ENCODE measurements around the gene EYA4.

Gene EYA4, protein sequence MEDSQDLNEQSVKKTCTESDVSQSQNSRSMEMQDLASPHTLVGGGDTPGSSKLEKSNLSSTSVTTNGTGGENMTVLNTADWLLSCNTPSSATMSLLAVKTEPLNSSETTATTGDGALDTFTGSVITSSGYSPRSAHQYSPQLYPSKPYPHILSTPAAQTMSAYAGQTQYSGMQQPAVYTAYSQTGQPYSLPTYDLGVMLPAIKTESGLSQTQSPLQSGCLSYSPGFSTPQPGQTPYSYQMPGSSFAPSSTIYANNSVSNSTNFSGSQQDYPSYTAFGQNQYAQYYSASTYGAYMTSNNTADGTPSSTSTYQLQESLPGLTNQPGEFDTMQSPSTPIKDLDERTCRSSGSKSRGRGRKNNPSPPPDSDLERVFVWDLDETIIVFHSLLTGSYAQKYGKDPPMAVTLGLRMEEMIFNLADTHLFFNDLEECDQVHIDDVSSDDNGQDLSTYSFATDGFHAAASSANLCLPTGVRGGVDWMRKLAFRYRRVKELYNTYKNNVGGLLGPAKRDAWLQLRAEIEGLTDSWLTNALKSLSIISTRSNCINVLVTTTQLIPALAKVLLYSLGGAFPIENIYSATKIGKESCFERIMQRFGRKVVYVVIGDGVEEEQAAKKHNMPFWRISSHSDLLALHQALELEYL

DNA sequence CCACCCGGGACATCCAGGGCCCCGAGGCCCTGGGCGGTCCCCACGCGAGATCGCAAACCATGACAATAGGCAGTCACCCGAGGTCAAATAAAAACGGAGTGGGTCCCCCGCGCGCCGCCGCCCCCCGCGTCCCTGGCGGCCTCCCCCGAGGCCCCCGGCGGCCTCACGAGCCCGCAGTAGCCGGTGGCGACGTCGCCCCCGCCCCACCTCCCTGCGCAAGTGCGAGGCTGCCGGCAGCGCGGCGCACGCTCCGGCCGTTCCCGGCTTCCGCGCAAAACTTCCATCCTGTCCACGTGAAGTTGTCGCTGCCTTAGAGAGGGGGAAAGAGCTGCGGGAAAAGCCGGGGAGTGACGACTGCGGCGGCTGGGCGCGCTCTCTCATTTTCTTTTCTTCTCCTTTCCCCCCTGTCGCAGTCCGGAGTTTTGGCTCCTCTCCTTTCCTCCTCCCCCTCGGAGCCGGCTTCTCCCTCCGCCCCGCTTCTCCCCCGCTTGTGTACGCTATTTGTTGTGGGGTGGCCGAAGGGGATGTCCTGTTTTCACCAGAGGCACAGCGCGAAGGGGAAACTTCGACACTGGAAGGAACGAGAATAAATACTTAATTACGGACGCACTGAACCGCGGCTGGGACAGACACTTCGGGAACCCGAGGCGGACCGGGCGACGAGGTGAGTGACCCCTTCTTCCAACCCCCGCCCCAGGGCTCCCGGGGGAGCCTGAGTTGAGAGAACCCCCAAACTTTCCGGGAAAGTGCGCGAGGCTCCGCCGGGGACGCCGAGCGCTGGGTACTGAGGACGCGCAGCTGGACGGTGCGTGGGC lies at the start of gene EYA4:
Gene EYA4, plus strand, starts transcription at position 272 of the 815 bp plus-strand sequence. CDS start 33,424 bp downstream, outside the sequence.
- peak; percentile 52 for DNase-seq (ENCODE audit: low read depth)

DNA sequence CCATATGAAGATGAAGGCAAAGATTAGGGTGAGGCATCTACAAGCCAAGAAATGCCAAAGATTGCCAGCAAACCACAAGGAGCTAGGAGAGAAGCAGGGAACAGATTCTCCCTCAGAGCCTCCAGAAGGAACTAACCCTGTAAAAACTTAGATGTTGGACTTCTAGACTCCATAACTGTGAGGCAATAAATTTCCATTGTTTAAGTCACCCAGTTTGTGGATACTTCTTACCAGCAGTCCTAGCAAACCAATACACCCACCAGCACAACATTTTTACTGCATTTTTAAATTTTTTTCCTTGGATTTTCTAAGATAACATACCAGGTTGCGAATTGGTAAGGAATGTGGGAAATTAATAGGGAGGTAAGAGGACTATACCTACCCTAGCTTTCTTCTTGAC lies 47.8 kb upstream of the EYA4 start:
- no peak for DNase-seq (ENCODE audit: low read depth)

DNA sequence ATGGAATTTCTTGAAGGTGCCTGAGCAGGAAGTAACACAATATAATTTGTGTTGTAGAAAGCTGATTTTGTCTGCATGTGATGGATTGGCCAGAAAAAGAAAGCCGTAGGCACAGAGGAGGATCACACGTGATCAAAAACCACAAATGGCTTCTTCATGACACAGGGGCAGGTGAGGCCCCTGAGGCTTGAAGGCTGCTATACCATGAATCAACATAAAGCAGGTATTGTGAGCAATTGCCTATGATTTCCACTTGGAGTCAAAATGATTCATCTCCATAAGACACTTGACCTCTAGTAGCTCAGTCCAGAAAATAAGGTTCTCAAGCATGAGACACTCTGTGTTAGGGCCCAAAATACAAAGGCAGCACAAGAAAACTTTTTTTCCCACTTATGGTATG lies 42.4 kb upstream of the EYA4 start:
- DNase-seq (ENCODE audit: low read depth) = peak; percentile 45

DNA sequence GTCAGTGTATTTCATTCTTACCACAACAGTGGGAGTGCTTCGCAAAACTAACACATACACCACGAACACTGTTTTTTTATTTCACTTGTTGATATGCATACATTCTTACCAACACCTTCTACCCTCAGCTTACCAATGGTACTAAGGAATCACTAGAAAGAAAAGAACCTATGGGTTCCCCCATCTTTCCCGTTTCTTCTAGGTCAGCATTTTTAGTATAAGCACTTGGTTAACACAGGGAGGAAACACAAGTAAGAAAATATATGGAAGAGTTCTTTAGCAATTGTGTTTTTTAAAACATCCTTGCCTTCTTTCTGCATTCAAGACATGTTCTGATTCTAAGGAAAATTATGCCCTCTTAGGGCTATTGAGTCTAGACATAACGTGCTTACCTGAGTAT lies 39.9 kb upstream of the EYA4 start:
- no peak for DNase-seq (ENCODE audit: low read depth)

DNA sequence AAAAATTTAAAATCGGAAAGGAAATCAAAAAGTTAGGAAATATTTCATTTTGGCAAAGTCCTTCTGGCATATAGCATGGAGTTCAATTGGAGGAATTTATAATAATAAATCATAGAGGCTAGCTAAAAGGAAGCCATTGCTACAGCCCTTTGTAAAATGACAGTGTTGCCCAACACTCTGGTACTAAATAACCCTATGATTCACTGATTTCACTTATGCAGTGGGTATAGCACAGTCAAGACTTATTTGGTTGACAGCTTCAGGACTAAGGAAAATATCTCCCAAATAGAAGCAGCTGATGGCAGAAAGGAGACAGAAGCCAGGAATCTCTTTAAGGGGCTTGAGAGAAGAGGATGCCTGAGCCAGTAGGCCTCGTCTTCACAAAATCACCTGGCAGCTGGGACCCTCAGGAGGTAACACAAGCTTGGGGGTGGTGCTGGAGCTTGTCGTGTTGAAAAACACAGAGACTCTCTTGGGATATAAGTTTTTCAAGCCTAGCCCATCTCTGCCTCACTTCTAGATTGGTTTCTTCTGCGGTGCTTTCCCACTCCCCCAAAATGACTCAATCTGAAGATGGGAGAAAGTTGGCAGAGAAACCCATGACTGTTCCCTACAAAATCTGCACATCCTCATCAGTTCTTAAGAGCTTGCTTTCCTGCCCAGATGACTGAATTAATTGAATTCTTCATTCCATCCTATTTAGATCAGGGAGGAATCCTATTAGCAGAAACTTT lies 38.4 kb upstream of the EYA4 start:
- DNase-seq (ENCODE audit: low read depth) = peak; percentile 36

DNA sequence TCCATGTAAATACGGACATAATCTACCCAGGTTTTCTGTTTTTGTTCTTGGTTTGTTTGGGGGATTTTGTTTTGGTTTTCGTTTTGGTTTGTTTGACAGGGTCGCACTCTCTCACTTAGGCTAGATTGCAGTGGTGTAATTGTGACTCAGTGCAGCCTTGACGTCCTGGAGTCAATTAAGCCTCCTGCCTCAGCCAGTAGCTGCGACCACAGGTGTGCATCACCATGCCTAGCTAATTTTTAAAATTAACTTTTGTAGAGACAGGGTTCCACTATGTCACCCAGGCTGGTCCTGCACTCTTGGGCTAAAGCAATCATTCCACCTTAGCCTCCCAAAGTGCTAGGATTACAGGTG lies 37.8 kb upstream of the EYA4 start:
- DNase-seq (ENCODE audit: low read depth) = peak; percentile 6

DNA sequence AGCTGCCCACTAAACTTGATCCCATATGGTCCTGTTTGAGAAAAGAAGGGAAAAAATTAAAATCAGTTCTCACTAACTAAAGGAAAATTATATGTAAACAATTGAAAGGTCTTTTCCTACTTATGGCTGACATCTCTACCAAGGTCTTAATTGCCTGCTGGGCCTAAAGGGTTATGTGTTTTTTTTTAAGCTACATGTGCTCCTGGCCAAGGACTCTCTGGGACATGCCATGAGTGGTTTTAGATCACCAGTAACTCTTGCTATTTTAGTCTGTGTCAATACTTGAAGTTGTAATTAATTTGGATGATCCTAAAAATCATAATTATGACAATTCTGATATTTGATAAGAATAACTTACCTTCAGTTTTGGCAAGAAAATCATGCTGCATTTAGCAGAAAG lies 35.9 kb upstream of the EYA4 start:
- no peak for DNase-seq (ENCODE audit: low read depth)

DNA sequence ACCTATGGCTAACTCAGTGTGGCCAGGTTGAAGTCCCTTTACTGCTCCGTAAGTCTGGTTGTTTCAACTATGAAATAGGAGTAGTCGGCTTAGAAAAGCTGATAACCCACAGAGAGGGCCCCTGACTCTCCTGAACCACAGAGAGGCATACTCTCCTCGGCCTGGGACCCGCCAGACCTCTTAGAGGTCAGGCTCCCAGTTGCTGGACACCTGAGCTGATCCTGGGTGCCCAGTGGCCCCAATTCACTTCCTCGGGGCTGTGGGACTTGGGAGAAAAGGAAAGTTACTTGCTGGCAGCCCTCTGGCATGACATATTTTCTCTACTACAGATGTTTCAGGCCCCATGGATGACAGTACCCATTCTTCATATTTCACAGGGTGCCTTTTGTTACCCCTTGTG lies 34.2 kb upstream of the EYA4 start:
- no peak for DNase-seq (ENCODE audit: low read depth)

DNA sequence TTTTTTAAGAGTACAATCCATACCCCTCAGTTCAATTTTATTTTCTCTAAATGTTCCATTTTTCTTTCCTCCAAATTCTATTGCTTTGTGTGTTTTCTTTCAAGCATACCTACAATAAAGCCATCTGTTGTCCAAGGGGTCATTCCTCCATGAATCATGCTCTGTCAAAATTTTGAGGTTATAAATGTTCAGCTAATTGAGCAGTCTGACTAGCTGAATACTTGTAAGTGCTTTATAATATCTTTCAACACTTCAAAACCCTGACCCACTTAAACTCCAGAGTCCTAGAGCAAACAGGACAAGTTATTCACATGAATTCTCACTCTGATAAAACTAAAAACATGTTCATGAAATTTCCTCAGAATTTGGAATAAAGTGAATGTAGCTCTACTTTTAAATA lies 33.4 kb upstream of the EYA4 start:
- no peak for DNase-seq (ENCODE audit: low read depth)

DNA sequence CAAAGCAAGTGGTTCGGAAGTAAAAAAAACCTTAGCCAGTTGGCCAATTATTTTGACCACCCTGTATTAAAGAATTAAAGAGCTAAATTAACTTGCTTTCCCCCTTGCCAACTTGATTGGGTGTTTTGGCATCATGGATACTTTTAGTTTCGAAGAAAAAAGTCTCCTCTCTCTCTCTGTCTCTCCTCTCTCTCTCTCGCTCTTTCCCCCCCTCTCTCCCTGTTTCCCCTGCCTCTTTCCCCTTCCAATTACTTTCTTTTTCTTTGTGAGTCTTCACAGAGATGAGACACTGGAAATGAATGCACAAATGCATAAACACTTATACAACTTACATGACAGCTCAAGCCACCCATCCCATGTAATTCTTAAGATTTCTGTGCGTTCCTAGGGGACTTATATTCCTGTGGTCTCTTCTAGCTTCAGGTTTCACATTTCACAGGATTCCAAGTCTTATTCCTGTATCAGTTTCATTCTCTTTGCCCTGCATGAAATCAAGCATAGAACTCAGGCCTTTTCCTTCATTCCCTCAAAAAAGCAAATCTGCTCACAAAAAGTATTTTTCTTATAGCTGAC lies 32.9 kb upstream of the EYA4 start:
- DNase-seq (ENCODE audit: low read depth) = peak; percentile 10

DNA sequence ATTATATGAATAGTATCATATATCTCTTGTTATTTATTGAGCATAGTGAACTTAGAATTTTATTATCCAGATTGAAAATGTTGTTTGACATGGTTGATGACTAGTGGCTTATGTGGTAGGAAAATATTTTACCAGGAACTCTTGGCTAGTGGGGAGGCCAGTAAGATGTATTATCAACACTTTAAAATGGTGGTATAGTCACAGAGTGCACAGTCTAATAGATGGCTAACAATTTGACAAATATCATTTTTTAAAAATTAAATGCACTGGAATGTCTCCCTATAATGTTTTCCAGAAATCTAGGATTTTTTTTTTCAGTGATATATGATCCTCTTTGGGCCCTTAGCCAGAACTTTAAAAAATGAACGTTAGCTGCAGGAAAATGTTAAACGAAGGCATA lies 26.9 kb upstream of the EYA4 start:
- no peak for DNase-seq (ENCODE audit: low read depth)

DNA sequence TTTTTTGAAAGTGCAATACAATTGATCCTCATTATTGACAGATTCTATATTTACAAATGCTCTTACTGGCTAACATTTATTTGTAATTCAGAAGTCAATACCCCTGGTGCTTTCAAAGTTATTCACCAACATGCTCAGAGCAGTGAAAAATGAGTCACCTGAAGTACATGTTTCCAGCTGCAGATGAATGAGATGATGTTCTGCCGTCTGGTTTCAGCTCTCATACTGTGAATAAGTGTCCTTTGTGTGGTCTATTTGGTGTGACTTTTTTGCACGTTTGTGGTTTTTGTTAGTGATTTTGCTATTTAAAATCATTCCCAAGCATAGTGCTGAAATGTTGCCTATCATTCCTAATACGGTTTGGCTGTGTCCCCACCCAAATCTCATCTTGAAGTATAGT lies 22.3 kb upstream of the EYA4 start:
- no peak for DNase-seq (ENCODE audit: low read depth)

DNA sequence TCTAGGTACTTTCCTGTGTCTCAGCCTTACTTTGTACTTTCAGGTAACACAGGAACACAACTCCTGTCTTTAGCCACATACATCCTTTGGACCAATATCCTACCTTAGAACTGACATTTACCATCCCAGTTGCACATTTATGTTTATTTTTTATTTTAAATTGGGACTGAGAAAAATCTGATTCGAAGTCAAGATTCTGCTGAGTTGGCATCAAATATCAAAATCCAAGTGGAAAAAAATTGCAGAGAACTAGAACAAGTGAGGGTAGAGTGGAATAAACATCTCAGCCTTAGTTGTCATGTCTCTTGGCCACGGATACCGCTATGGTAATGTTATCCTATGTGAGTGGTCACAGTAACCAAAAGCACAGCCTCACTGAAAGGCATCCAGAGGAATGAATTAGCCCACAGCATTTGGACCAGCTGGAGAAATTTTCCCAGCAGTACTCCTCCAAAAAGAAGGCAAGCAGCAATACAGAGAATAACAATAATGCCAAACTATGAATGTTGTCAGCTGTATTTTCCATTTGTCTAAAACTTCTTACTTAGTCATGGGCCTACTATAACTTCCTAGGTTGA lies 17.6 kb upstream of the EYA4 start:
- DNase-seq (ENCODE audit: low read depth) = no peak

DNA sequence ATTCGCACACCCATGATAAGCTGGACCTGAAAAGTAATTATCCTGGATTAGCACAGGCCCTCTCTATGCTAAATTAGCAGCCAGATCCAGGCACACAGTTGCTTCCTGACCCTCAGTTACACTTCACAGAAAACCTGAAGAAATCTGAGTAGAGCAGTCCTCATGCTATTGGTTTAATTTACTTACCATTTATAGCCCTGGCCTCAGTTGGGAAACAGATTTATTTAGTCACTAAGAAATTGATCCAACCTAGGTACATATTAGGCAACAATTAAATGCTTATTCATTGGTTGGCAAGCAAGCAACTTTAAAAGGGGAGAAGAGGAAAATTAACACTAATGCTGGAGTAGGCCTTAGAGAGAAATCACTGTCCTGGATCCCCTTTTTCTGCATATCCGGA lies 15.6 kb upstream of the EYA4 start:
- DNase-seq (ENCODE audit: low read depth) = no peak

DNA sequence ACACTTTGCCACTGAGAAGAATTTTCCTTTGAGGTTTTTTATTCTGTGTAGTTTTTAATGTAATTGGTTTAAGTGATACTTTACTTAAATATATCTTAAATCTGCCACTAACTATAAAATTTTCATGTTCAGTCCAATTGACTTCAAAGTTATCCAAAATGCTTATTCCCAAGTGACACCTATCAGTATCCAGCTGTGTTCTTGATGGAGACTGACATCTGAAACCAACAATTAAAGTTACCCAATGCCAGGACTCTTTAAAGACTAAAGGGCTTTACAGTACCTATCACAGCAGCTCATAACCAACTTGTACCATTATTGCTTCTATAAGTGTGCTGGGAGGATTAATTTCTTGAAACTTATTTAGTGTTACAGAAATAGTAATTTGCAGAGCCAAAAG lies 13.8 kb upstream of the EYA4 start:
- no peak for DNase-seq (ENCODE audit: low read depth)

DNA sequence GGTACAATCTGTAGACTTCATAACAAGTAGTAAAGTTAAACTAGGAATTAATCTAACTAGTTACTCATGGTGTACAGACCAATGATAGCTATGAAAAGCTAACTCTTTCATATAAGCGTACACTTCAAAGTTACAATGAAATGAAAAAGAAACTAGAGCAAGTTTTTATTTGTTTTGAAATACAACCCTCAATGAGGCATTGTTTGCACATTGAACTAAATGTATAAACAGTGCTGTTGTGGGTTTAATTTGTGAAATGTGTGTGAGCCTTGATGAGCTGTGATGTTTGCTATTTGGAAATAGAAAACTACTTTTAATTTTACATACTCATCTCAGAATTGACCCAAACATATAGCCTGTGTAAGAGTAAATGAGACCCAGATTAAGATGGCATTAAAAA lies 11.1 kb upstream of the EYA4 start:
- DNase-seq (ENCODE audit: low read depth) = no peak

DNA sequence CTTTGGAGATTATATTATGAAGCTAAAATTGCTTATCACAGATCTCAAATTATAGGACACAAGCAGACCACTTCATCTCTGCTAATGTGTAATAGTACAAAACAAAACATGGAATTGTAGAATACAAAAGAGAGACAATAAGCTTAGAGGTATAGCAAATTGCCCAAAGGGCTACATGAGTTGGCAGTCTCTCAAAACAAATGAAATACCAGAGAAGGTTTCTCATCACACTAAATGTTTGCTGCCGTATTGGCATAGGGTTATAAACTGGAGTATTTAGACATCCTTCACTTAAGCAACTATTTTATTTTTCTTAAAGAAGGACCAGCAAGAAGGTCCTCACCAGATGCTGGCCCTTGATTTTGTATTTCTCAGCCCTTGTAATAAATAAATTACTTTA lies 5.9 kb upstream of the EYA4 start:
- DNase-seq (ENCODE audit: low read depth) = no peak

DNA sequence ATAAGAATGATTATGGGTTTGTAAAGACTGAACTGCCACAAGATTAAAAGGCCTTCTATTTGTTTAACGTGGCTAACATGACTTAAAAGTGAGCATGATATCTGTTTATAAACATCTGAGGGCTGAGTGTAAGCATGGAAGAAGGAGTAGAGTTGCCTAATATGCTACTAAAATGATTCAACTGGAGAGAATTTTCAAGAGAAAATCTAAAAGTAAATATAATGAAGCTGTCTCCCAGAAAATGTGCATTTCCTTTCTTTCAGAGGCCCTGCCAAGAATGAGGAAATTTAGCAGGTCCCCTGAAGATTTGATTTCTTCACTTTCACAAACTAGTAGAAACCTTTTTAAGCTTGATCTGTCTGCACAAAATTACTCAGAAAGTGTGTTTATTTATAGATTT lies 4.2 kb upstream of the EYA4 start:
- peak; percentile 53 for DNase-seq (ENCODE audit: low read depth)

DNA sequence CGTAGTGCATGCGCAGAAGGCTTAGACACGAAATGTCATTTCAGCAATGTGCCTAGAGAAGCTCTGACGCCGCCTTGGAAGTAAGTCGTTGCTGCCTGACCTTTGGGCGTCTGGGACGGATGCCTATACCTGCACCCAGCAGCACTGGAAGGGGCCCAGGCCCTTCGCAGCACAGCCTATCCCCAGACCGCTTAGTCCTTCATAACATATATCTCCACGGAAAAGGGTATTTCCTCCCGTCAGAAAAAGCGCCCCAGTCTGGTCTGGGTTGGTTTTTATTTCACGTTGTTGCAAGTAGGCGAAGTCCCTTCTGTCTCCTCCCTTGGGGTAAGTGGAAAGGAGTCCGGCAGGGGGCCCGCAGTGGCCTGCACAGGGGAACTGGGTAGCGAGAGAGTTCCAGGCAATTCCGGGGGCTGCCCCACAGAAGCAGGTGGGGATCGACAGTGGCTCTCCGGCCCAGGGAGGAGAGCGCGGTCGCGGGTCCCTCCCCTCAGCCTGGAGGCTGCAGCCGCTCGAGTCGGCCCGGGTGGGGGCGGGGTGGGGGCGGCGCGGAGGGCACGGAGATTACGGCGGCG lies 559 bp upstream of the EYA4 start:
- DNase-seq (ENCODE audit: low read depth) = peak; percentile 24

DNA sequence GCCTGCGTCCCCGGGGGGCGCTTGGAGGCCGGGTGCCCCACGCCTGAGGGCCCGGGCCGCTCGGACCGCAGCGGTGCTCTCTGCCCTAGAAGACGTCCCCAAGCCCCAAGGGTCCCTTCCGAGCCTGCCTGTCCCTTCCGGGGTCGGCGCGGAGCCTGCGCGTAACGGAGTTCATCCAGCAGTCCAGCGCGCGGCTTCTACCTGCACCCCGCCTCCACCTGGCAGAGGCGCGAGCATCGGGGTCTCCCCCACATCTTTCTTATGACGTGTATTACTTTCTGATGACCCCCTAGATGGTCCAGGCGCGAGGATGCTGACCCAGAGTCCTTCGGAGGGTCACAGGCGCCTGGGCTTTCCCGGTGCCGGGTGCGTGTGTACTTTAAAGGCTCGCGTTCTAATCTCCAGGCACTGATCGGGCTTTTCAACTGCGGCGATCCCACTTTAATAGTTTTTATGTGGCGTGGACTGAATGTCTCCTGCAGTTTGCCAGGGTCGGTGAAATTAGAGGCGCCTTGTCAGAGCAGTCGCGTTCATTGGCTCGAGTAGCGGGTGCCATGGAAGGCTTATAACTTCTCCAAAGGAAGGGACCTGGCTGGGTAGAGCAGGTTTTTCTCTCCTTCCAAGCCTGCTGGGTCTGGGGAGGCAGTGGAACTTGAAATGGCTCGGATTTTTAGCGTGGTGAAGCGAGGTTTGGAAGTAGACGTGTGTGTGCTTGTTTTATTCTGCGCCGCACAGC lies 912 bp downstream of the EYA4 start:
- peak; percentile 38 for DNase-seq (ENCODE audit: low read depth)
